GM08714 (cell line): ENCODE measurements around the gene C1orf159.

ENCODE experiments used
- H3K4me3 ChIP-seq: fragments of 200-500 bp; sonication (Bioruptor generic); 2 replicates; pipeline ENCODE4 v1.5.1; 2014; ENCODE audit warnings: mild to moderate bottlenecking, low read length, inconsistent platforms
- ZNF274 ChIP-seq: IDR thresholded peaks from 2 replicates; pipeline ENCODE4 v1.6.1; 2012; ENCODE audit warnings: mild to moderate bottlenecking, low read depth, low read length

The C1orf159 gene

DNA sequence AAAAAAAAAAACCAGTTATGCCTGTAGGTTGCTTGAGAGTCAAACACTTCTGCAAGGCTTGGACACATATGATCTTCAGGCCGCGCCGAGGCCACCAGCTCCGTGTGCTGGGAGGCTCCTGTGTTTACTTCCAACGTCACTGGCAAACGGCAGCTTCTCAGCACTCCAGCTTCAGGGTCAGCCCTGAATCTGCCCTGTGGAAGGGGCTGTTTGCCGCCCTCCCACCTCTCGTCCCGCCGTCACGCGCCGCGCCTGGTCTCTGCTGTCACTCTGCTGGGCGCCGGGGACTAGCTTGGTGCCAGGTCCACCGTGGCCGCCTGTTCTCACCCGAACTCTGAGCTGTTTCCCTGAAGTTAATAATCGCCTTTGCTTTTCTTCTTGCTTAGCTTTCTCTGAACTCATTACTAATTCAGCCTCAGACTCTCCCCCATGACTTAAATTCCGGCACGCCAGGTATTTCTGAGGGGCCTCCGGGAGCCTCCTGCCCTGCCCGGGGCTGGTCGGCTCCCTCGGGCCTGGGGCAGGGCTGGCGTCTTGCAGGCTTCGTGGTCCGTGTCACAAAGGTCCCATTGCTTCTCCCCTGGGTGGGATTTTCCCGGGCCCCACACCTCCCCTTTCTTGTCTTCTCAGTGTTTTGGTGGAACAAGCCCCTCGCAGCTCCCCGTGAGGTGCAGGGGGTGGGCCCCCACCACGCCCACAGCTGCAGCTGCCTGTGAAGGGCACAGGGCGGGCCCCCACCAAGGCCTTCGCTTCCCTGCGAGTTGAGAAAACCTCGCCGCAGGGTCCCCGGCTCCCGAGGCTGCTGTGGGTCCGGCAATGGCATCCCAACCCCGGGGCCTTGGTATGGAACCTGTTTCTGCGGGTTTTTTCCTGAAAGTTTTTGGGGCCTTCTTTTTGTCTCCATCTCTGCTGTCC is 14.6 kb upstream of the C1orf159 start:
- no peak for TF ChIP-seq ZNF274
- no peak overlapping the region for H3K4me3 ChIP-seq

DNA sequence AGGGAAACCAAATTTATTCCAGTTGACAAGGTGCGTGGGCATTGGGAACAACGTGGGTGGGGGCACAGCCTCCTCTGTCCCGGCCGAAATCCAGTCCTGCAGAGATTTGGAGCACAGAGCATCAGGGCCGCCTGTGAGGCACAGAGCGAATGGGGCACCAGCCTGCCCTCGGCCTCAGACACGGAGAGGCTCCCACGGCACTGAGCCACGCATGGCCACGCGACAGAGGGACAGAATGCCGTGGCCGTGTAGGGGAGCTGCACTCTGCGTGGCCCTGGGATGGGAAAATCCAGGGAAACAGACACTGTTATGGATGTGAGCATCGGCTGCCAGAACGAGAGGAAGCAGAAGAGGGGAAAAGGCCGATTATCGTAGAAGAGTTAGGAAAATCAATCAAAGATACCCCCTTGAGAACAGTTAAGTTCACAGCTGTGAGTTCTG is 13.5 kb upstream of the C1orf159 start:
- TF ChIP-seq ZNF274, result no peak
- no peak overlapping the region for H3K4me3 ChIP-seq

DNA sequence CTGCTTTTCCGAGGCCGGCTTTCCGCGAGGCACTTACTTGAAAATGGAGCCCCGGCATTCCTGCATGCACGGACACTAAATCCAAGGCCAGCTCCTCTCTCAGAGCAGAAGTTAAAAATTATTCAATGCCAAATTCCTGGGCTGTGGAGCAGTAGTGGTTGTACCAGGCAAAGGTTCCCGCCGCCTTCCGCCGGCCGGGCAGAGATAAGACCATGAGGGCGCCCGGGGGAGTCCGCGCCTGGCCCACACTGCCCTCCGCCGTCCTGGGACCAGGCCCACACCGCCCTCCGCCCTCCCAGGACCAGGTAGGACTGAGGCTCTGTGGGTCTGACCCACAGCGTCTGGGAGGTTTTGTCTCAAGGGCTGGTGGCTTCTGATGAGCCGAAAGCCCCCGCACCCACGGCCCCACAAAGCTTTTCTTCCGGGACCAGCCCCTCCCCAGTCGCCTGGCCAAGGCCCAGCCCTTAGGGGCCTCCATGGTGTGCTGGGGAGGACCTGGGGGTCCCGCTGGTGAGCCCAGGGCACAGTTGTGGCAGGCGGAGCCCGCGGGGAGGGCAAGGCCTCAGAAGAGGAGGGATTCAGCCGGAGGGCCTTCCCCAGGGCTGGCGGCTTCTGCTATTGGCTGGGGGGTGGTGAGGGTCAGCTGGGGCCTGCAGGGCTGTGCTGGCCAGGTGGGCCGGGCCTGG is 12.7 kb upstream of the C1orf159 start:
- no peak overlapping the region for H3K4me3 ChIP-seq
- no peak for TF ChIP-seq ZNF274

DNA sequence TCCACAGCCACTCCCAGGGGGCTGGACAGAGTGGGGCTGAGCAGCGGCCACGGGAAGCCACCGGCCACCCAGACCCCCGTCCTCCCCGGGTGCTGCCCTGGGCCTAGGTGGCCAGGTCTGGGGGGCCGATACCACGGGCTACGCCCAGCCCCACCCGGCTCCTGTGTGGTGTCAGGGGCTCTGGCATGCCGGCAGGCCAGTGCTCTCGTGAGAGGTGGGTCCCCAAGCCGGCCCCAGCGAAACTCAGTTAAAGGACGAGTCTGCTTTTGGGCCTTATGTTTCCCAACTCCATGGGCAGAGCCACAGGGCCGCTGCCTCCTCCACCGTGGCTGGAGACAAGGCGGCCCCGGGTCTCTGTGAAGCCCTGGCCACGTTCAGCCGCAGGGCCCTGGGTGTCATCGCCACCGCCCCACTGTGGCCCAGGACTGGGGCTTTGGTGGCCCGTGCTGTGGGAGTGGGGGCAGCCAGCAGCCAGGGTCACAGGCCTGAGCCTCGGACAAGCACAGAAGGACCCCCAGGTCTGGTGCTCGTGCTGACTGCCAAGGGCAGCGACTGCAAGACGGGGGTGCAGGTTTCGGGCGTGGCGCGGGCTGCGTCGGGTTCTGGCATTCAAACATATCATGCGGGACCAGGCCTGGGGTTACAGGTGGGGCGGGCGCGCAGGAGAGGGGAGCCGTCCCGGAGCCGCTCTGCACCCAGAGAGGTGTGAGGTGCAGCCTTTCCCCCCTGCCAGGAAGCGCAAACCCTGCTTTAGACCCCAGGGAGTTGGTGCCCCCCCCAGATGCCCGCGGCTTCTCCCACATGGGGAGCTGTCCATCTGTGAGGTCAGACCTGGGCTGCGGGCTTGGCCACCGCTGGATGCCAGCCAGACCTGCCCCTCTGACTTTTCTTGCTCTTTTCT is 11.9 kb upstream of the C1orf159 start:
- H3K4me3 ChIP-seq, result no peak overlapping the region
- TF ChIP-seq ZNF274, result no peak

DNA sequence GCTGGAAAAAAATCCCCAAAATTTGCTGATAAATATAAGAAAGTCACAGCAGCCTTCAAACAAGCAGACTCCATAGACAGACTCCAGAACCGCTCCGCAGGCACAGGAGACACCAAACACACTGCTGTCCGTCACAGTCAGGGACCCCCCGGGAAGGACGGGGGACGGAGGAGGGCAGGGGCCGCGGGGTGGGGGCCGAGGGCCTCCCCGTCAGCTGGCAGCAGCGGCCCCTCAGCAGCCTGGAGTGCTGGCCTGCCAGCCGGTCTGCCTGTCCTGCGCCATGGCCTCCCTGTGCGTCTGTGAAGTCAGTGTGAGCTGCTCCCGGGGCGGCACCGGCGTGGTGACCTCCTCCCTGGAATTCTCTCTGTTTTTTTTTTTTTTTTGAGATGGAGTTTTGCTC is 10.1 kb upstream of the C1orf159 start:
- TF ChIP-seq ZNF274, result no peak
- H3K4me3 ChIP-seq, result no peak overlapping the region

DNA sequence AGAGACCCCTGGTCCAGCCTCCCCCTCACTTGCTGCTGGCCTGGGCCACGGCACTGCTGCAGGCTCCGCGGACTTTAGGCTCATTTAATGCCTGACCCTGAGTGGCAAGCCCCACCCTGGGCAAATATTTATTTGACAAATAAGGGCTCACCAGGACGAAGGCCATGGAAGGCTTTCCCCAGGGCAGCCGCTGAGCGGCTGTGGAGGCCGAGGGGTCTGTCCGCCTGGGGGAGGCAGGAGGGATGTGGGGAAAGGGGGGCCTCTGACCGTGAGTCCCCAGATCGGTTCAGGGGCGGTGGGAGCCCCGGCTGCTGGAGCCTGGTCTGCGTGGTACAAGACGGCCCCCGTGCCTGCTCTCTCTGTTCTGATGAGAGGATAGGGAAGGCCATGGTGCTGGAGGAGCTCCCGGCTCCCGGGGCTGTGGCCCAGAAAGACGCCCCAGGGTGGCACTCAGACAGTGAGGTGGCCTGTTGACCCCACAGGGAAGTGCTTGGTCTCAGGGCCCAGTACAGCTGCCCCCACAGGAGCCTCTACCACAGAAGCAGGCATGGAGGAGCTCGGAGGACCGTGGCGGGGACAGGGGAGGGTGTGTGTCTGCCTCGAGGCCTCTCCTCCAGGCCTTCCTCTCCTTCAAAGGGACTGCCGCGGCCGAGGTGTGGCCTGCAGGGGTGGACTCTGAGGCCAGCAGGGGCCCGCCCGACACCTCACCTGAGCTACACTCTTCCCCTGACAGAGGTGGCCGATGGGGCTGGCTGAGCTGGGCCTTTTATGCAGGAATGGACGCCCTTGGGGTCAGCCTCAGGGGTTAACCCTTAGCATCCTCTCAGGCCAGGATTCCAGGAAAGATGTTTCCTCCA is 9.1 kb upstream of the C1orf159 start:
- H3K4me3 ChIP-seq, result no peak overlapping the region
- no peak for TF ChIP-seq ZNF274

DNA sequence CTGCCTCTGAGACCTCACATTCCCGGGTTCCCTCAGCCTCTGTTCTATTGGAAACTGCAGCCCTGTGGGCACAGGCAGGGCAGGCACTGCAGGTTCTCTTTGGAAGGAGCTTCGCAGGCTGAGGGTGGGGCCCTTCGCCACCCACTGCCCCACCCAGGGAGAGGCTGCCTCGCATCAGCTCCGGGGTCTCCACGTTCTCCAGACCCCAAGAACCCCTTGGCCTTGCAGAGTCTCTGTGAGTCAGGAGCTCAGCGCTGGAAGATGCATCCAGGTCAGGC is 8.6 kb upstream of the C1orf159 start:
- H3K4me3 ChIP-seq, result no peak overlapping the region
- TF ChIP-seq ZNF274, result no peak

DNA sequence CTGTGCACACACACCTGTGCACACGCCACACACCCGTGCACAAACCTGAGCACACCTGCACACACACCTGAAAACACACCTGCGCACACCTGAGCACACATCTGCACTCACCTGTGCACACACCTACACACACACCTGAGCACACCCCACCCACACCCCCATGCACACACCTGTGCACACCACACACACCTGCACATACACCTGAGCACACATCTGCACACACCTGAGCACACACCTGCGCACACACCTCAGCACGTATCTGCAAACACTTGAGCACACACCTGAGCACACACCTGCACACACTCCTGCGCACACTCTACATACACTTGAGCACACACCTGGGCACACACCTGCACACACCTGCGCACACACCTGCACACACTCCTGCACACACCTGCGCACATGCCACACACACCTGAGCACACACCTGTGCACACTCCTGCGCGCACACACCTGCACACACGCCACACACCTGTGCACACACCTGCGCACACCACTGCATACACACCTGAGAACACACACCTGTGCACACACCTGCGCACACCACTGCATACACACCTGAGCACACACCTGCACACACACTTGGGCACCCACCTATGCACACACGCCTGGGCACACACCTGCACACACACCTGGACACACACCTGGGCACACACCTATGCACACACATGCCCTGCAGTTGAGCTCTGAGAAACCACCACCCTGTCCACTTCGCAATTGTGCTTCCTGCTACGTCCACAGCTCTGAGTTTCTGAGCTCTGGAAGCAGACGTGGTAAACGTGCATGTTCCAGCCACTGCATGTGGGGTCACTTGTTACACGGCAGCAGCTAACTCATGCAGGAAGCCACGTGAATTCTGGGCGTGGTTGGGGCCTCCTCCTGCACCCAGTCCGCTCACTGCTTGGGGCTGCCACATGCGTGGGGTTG is 8.0 kb upstream of the C1orf159 start:
- H3K4me3 ChIP-seq, result no peak overlapping the region
- no peak for TF ChIP-seq ZNF274

DNA sequence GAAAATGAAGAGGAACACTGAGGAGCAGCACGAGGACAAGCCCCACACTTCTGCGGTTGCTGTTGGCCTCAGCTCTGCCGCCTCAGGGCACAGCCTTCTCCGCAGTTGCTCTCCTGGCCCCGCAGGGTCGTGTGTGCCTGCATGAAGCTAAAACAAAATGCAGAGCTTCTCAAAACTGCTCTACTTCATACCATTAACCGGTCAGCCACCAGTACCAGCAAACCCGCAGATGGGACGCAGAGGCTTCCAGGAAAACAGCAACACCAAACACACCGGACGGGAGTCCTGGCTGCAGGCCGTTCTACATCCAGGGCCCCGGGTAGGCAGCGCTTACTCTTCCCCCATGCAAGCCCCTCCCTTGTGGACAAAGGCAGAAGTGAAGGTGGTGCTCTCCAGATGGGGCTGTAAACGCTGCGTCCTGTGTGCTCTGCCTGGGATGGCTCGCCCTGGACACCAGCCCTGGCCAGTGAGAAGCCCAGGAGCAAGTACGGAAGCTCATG is 7.1 kb upstream of the C1orf159 start:
- TF ChIP-seq ZNF274, result no peak
- no peak overlapping the region for H3K4me3 ChIP-seq

DNA sequence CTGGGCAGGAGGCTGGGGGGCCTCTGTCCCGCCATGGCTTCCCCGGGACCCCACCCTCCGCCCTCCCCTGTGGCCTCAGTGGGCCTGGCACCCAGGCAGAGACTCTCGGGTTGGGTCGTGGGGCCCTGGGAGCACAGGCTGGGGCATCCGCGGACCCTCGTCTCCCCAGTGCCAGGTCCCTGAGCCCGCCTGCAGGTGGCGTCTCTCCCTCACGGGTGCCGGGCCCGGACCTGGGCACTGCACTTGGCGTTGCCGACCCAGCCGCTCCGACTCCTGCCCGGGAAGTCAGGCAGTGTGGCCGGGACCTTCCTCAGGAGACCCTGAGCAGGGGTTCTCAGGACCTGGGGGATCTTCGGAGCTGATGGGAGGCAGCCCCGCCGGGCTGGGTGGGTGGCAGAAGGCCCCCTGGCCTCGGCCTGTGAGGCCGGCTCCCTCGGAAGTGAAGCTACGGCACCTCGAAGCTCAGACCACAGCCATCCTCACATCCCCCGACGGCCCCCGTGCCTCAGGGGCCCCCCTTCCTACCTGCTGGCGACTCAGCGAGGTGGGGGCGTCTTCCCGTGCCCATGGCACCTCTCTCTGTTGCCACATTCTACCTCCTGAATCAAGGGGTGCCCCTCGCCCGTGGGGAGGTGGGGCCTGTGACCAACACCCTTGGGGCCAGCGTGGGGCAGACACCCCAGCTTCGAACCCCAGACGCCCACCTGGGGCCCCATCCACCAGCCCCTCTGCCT is 6.4 kb upstream of the C1orf159 start:
- no peak for TF ChIP-seq ZNF274
- no peak overlapping the region for H3K4me3 ChIP-seq

DNA sequence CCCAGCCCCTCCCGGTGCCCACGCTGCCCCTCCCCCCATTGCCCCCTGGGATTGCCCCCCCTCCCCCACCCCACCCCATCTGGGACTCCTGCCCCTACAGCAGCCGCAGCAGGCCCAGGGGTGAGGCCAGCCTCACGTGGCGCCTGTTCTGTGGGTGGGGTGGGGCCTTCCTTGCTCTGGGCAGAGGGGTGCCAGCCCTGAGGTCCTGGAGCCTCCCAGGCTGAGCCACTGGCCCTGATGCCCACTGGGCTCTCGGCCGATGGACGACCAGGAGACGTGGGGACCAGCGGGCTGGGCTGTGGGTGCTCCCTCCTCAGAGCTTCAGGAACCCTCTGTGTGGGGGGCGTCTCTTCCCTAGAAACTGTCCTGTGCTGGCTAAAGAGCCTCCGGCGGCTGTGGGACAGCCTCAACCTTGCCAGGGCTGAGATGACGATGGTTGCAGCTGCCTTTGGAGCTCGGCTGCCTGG is 5.8 kb upstream of the C1orf159 start:
- TF ChIP-seq ZNF274, result no peak
- no peak overlapping the region for H3K4me3 ChIP-seq

DNA sequence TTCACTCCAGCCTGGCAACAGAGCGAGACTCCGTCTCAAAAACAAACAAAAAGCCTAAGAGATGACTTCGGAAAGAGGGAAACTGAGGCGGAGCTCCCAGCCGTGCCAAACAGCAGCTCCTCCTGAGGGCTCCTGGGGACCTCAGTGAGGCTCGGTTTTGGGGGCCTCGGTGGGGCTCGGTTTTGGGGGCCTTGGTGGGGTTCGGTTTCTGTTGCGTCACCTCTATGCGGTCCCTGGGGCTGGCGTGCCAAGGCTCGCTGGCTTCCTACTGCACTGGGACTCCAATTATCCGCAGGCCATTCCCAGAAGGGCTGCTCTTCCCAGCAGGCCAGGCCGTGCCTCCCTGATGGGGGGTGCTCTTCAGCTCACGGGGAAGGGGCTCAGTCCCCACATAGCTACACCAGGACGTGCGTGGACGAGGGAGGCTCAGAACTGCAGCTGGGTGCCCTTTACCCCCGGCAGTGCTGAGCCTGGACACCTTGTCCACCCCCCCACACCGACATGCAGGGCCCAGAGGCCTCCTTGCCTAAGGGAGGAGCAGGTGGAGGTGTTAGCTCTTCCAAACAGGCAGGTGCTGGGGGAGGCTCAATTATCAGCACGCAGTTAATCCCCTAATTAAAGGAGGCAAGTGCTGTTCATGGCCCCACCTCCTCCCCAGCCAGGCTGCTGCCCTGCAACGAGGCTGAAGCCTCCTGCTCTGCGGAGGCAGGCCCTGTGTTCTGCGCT is 5.1 kb upstream of the C1orf159 start:
- H3K4me3 ChIP-seq, result no peak overlapping the region
- no peak for TF ChIP-seq ZNF274
